Measurements from ENCODE around the gene GCG. TPM values are rescaled to one million over a fixed set of nuclear protein-coding genes. Genes with fewer than 3 reads are reported as not detected.
A peak's percentile ranks its signal among the peaks of the same experiment; 100 is the strongest.

GCG gene
- total RNA-seq, 1 donor: not detected

GRCh38 chr2:162118166-162119031 is 33.6 kb downstream of the GCG start:
- no peak for TF ChIP-seq CTCF (IDR thresholded peaks at IDR 0.05; ENCODE audit: insufficient read depth, low read length)
- H3K4me3 ChIP-seq (ENCODE audit: low read depth, low read length): no peak overlapping the region
- DNase-seq (ENCODE audit: low read depth): peak; percentile 88

GRCh38 chr2:162116352-162116751 is 35.7 kb downstream of the GCG start:
- H3K4me3 ChIP-seq (ENCODE audit: low read depth, low read length): no peak overlapping the region
- no peak for TF ChIP-seq CTCF (IDR thresholded peaks at IDR 0.05; ENCODE audit: insufficient read depth, low read length)
- DNase-seq (ENCODE audit: low read depth): peak; percentile 39

- H3K4me3 ChIP-seq (ENCODE audit: low read depth, low read length): no peak overlapping the region
- TF ChIP-seq CTCF (IDR thresholded peaks at IDR 0.05; ENCODE audit: insufficient read depth, low read length): no peak
- DNase-seq (ENCODE audit: low read depth): no peak
These were observed 37.0 kb downstream of the GCG start for GRCh38 chr2:162115076-162115475.

- no peak for TF ChIP-seq CTCF (IDR thresholded peaks at IDR 0.05; ENCODE audit: insufficient read depth, low read length)
- no peak overlapping the region for H3K4me3 ChIP-seq (ENCODE audit: low read depth, low read length)
- DNase-seq (ENCODE audit: low read depth): peak; percentile 69
These were observed 37.8 kb downstream of the GCG start for GRCh38 chr2:162114271-162114670.

- no peak overlapping the region for H3K4me3 ChIP-seq (ENCODE audit: low read depth, low read length)
- TF ChIP-seq CTCF (IDR thresholded peaks at IDR 0.05; ENCODE audit: insufficient read depth, low read length): no peak
- DNase-seq (ENCODE audit: low read depth): peak; percentile 82
These were observed 38.3 kb downstream of the GCG start for GRCh38 chr2:162113776-162114168.

- DNase-seq (ENCODE audit: low read depth): no peak
- TF ChIP-seq CTCF (IDR thresholded peaks at IDR 0.05; ENCODE audit: insufficient read depth, low read length): no peak
- no peak overlapping the region for H3K4me3 ChIP-seq (ENCODE audit: low read depth, low read length)
These were observed 38.8 kb downstream of the GCG start for GRCh38 chr2:162113088-162113775.

All from fibroblast of the aortic adventitia (primary cell).